NCI-H510A (cell line): ENCODE results near the gene MYF5.

Source experiments
- DNase-seq: peaks from one replicate; lab custom pipeline; 2025; lab: John Stamatoyannopoulos, UW

The MYF5 gene

GRCh38 chr12:80766210-80766609 is 49.5 kb downstream of the MYF5 start:
- DNase-seq: no peak

GRCh38 chr12:80766897-80767296 is 50.2 kb downstream of the MYF5 start:
- no peak for DNase-seq
